Parathyroid adenoma (tissue), 2 donors: ENCODE results near the gene PTGFRN.

Experiments
- H2AFZ ChIP-seq: fragments of 300-600 bp; sonication (generic); one replicate; pipeline ENCODE4 v1.7.0; 2017; ENCODE audit warnings: antibody characterized with exemption, mild to moderate bottlenecking
- H3K27ac ChIP-seq: fragments of 300-600 bp; sonication (generic); one replicate; pipeline ENCODE4 v1.7.0; 2017
- H3K27me3 ChIP-seq: fragments of 300-600 bp; sonication (generic); one replicate; pipeline ENCODE4 v1.7.0; 2017; ENCODE audit warnings: low read length; ENCODE audit not compliant: control insufficient read depth, insufficient read depth
- H3K36me3 ChIP-seq: fragments of 300-600 bp; sonication (generic); one replicate; pipeline ENCODE4 v1.7.0; 2017; ENCODE audit warnings: low read length; ENCODE audit not compliant: control insufficient read depth, insufficient read depth
- H3K4me1 ChIP-seq: fragments of 300-600 bp; sonication (generic); one replicate; pipeline ENCODE4 v1.7.0; 2017; ENCODE audit warnings: control low read depth
- H3K4me2 ChIP-seq: fragments of 300-600 bp; sonication (generic); one replicate; pipeline ENCODE4 v1.7.0; 2017; ENCODE audit warnings: low read length
- H3K4me3 ChIP-seq: fragments of 300-600 bp; sonication (generic); one replicate; pipeline ENCODE4 v1.7.0; 2017; ENCODE audit warnings: low read depth, low read length
- H3K79me2 ChIP-seq: fragments of 300-600 bp; sonication (generic); one replicate; pipeline ENCODE4 v1.7.0; 2017; ENCODE audit warnings: control low read depth
- H3K9ac ChIP-seq: fragments of 300-600 bp; sonication (generic); one replicate; pipeline ENCODE4 v1.7.0; 2017; ENCODE audit warnings: mild to moderate bottlenecking
- H3K9me3 ChIP-seq: fragments of 300-600 bp; sonication (generic); one replicate; pipeline ENCODE4 v1.7.0; 2017; ENCODE audit warnings: low read length; ENCODE audit not compliant: control insufficient read depth
- TF ChIP-seq, protein P1 (sequence below): fragments of 300-600 bp; sonication (generic); IDR thresholded peaks from one replicate; pipeline ENCODE4 v1.7.0; 2017; ENCODE audit warnings: antibody characterized with exemption, mild to moderate bottlenecking
- donor health status: primary hyperparathyroidism.

The PTGFRN gene

DNA sequence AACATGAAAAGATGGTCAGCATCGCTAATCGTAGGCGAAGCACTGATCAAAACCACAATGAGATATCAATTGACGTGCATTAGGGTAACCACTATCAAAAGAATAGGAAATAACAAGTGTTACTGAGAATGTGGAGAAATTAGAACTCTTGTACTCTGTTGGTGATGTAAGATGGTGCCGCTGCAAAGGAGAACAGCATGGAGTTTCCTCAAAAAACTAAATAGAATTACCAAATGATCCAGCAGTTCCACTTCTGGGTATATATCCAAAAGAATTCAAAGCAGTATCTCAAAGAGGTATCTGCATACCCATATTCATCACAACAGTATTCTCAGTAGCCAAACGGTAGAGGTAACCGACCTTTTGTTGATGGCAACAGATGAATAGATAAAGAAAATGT is 83.6 kb downstream of the PTGFRN start:
- H3K9ac ChIP-seq = no peak overlapping the region

DNA sequence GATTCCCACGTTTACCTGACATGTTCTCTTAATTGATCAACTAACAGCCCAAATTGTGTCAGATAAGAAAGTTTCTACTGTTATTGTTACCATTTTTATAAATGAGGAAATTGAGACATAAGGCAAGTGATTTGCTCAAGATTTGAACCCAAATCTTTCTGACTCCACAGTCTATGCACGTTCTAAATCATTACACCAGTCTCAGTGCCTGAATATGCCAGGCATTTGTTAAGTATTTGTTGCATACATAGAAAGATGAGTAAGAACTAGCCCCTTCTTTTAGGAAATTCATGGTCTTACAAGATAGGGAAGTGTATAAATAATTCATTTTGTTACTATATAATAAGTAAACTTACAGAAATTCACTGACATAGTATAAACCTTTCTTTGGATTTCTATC is 84.7 kb downstream of the PTGFRN start:
- H3K79me2 ChIP-seq = no peaks in the 10 kb centered on the region
- no peak overlapping the region for H3K4me2 ChIP-seq
- H3K27ac ChIP-seq = no peak overlapping the region
- H3K27me3 ChIP-seq = no peaks in the 10 kb centered on the region
- no peaks in the 10 kb centered on the region for H3K9me3 ChIP-seq
- no peak overlapping the region for H3K4me3 ChIP-seq
- H3K4me1 ChIP-seq = no peaks in the 10 kb centered on the region
- H3K9ac ChIP-seq = no peak overlapping the region
- TF ChIP-seq, protein P1, sequence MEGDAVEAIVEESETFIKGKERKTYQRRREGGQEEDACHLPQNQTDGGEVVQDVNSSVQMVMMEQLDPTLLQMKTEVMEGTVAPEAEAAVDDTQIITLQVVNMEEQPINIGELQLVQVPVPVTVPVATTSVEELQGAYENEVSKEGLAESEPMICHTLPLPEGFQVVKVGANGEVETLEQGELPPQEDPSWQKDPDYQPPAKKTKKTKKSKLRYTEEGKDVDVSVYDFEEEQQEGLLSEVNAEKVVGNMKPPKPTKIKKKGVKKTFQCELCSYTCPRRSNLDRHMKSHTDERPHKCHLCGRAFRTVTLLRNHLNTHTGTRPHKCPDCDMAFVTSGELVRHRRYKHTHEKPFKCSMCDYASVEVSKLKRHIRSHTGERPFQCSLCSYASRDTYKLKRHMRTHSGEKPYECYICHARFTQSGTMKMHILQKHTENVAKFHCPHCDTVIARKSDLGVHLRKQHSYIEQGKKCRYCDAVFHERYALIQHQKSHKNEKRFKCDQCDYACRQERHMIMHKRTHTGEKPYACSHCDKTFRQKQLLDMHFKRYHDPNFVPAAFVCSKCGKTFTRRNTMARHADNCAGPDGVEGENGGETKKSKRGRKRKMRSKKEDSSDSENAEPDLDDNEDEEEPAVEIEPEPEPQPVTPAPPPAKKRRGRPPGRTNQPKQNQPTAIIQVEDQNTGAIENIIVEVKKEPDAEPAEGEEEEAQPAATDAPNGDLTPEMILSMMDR = no peak
- no peaks in the 10 kb centered on the region for H3K36me3 ChIP-seq
- H2AFZ ChIP-seq = no peak overlapping the region

More for the DNA sequence above, 83.6 kb downstream of the PTGFRN start:
- TF ChIP-seq, protein P1 = no peak
- H3K4me1 ChIP-seq = no peaks in the 10 kb centered on the region
- H3K27ac ChIP-seq = no peak overlapping the region
- no peaks in the 10 kb centered on the region for H3K79me2 ChIP-seq
- no peak overlapping the region for H3K4me2 ChIP-seq
- H3K4me3 ChIP-seq = no peak overlapping the region
- no peak overlapping the region for H2AFZ ChIP-seq
- H3K9me3 ChIP-seq = no peaks in the 10 kb centered on the region
- no peaks in the 10 kb centered on the region for H3K27me3 ChIP-seq
- H3K36me3 ChIP-seq = no peaks in the 10 kb centered on the region

DNA sequence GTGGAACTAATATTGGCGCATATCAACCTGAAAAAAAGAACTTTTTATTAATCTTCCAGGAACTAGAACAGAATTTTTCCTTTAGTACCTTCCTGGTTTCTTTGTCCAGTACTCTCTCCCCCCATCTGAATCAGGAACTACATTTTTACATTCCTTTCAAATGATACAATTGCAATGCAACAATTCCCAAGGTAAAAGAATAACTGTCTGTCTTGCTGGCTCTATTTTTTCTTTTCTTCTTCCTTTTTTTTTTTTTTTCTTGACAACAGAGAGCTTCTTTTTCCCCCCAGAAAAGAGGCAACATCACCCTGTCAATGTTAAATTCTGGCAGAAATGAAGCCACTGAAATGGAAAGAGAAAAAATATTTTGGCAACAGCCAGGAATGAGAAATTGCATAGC is 87.3 kb downstream of the PTGFRN start:
- Histone ChIP-seq H3K4me2 (no peak overlapping the region), H3K4me1 (no peaks in the 10 kb centered on the region), H3K79me2 (no peaks in the 10 kb centered on the region), H3K27ac (no peak overlapping the region), H2AFZ (no peak overlapping the region), H3K9me3 (no peaks in the 10 kb centered on the region), H3K36me3 (no peaks in the 10 kb centered on the region), H3K4me3 (no peak overlapping the region), H3K9ac (no peak overlapping the region), H3K27me3 (no peaks in the 10 kb centered on the region)
- TF ChIP-seq, protein P1 = no peak

DNA sequence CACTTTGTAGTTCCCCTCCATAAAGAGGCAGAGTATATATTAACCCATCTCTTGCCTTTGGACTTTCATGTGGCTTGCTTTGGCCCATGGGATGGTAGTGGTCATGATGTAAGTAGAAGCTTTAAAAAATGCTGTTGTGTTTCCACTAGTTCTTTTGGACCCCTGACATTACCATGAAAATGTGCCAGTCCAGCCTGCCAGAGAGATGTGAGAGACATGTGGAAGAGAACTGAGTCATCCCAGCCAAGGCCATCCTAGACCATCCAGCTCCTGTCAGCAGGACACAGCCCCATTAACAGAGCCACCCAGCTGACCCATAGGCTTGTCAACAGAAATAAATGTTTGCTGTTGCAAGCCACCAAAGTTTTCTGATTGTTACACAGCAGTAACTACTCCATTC is 87.9 kb downstream of the PTGFRN start:
- H3K79me2 ChIP-seq = no peaks in the 10 kb centered on the region
- H3K9ac ChIP-seq = no peak overlapping the region
- TF ChIP-seq, protein P1 = no peak
- H3K27ac ChIP-seq = no peak overlapping the region
- H3K9me3 ChIP-seq = no peaks in the 10 kb centered on the region
- H3K4me3 ChIP-seq = no peak overlapping the region
- no peak overlapping the region for H2AFZ ChIP-seq
- no peak overlapping the region for H3K4me2 ChIP-seq
- no peaks in the 10 kb centered on the region for H3K27me3 ChIP-seq
- no peaks in the 10 kb centered on the region for H3K4me1 ChIP-seq
- H3K36me3 ChIP-seq = no peaks in the 10 kb centered on the region

DNA sequence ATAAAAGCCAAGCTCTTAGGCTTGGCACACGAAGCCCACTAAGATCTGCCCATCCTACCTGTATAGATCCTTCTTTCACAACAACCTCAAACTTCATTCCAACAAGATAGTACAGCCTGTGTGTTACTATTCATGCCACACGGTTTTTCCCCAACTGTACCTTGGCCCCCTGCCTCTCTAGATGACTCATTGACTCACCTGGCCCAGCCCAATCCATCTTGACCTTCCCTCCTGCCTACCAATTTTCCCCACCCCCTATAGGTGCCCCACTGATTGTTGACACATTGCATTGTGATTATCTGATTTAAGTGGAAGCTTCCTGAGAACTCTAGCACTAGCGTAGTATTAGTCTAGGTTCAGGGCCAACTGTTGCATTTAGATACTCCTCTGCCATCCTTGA is 89.9 kb downstream of the PTGFRN start:
- Histone ChIP-seq H3K27me3 (no peaks in the 10 kb centered on the region), H3K4me1 (no peaks in the 10 kb centered on the region), H3K79me2 (no peaks in the 10 kb centered on the region), H3K9ac (no peak overlapping the region), H3K36me3 (no peaks in the 10 kb centered on the region), H3K9me3 (no peaks in the 10 kb centered on the region), H3K27ac (no peak overlapping the region), H3K4me3 (no peak overlapping the region), H3K4me2 (no peak overlapping the region), H2AFZ (no peak overlapping the region)
- TF ChIP-seq, protein P1 = no peak
